ENCODE results near the gene PHAF1. TPM values are rescaled to one million over a fixed set of nuclear protein-coding genes. Genes with fewer than 3 reads are reported as not detected.
A peak's percentile ranks its signal among the peaks of the same experiment; 100 is the strongest.

The PHAF1 gene
- total and polyA plus RNA-seq, 2 of the 13 experiments (the other 11 are each of a cell fraction or from before 2014, with no cell fraction given) = 48.3 to 174 TPM

DNA sequence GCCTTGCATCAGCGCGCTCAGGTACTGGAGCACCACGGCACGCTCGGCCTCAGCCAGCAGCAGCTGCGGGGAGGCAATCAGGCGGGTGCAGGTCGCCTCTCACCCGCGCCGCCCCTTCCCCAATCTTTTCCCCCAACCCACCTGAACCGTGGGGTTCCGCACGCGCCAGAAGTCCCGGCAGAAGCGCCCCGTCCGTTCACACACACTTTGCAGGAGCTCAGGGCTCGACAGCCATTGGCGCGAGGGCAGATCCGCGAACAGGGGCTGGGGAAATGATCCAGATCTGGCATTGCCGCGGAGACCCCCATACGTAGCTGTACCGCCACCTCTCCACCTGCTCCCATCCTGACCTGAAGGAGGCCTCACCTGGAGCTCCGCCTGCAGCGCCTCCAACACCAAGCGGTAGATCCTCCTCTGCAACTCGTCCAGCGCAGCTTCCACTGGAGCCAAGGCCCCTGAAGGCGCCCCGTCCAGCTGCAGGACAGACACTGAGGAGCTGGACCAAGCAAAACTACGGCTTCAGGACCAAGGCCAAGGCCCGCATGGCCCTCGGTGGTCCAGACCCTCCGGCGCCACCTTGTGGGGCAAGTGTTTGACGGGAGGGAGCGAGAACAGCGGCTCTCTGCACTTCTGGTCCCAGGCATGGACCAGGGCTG is 75.4 kb downstream of the PHAF1 start (continued):
- TF ChIP-seq, protein P1, sequence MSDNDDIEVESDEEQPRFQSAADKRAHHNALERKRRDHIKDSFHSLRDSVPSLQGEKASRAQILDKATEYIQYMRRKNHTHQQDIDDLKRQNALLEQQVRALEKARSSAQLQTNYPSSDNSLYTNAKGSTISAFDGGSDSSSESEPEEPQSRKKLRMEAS (IDR thresholded peaks at IDR 0.05) = peak; percentile 90
- TF ChIP-seq ATAD3A (CRISPR knock-in tag; IDR thresholded peaks at IDR 0.05) (peak; percentile 88), PAF1 (CRISPR knock-in tag; IDR thresholded peaks at IDR 0.05) (no peak), ZNF563 (CRISPR knock-in tag; IDR thresholded peaks at IDR 0.05) (peak; percentile 70; the same call in 1 of the 2 replicates), ZNF235 (CRISPR knock-in tag; IDR thresholded peaks at IDR 0.05; ENCODE audit: borderline replicate concordance) (peak; percentile 97), SNAPC2 (CRISPR knock-in tag; IDR thresholded peaks at IDR 0.05) (0 out of 2 replicates have a peak, but pooled peaks have one; percentile 27), ZNF543 (CRISPR knock-in tag; IDR thresholded peaks at IDR 0.05) (no peak), ZNF138 (CRISPR knock-in tag; IDR thresholded peaks at IDR 0.05; ENCODE audit: low read depth) (peak; percentile 97), NFE2L2 (IDR thresholded peaks at IDR 0.05; ENCODE audit: low read length) (no peak), GLI4 (CRISPR knock-in tag; IDR thresholded peaks at IDR 0.05; ENCODE audit: borderline replicate concordance) (no peak), SAFB2 (CRISPR knock-in tag; IDR thresholded peaks at IDR 0.05; ENCODE audit: borderline replicate concordance, low read depth) (no peak; the same call in 1 of the 2 replicates), RFXAP (CRISPR knock-in tag; IDR thresholded peaks at IDR 0.05; ENCODE audit: borderline replicate concordance) (peak; percentile 81; the same call in 1 of the 2 replicates), ZNF512 (CRISPR knock-in tag; IDR thresholded peaks at IDR 0.05) (no peak), YEATS2 (CRISPR knock-in tag; IDR thresholded peaks at IDR 0.05; ENCODE audit: borderline replicate concordance) (peak; percentile 87; the same call in 1 of the 2 replicates), TCF7 (IDR thresholded peaks at IDR 0.05; ENCODE audit: low read depth) (no peak), POLR2AphosphoS5 (IDR thresholded peaks at IDR 0.05; ENCODE audit: low read depth, low read length) (no peak), CREM (IDR thresholded peaks at IDR 0.05) (no peak), CREM (CRISPR knock-in tag; IDR thresholded peaks at IDR 0.05) (no peak), SRSF4 (IDR thresholded peaks at IDR 0.05; ENCODE audit: low read depth, low read length, poor library complexity, severe bottlenecking) (no peak), MIER2 (CRISPR knock-in tag; IDR thresholded peaks at IDR 0.05) (peak; percentile 100), ZNF83 (CRISPR knock-in tag; IDR thresholded peaks at IDR 0.05; ENCODE audit: borderline replicate concordance) (peak; percentile 86), ZFP37 (CRISPR knock-in tag; IDR thresholded peaks at IDR 0.05; ENCODE audit: borderline replicate concordance) (peak; percentile 52; the same call in 1 of the 2 replicates), MAFK (conservative IDR thresholded peaks at IDR 0.05 in 1 of 2, IDR thresholded peaks at IDR 0.05 in 1 of 2; ENCODE audit: low read length in 2 of 2) (no peak), YEATS4 (CRISPR knock-in tag; IDR thresholded peaks at IDR 0.05; ENCODE audit: borderline replicate concordance) (peak; percentile 54; the same call in 1 of the 2 replicates), ZFP41 (CRISPR knock-in tag; IDR thresholded peaks at IDR 0.05; ENCODE audit: borderline replicate concordance) (0 out of 2 replicates have a peak, but pooled peaks have one; percentile 27), KDM5A (IDR thresholded peaks at IDR 0.05; ENCODE audit: borderline replicate concordance, low read length) (no peak), REXO4 (CRISPR knock-in tag; IDR thresholded peaks at IDR 0.05; ENCODE audit: borderline replicate concordance) (no peak), JUNB (CRISPR knock-in tag; IDR thresholded peaks at IDR 0.05; ENCODE audit: borderline replicate concordance) (no peak), ZNF180 (CRISPR knock-in tag; IDR thresholded peaks at IDR 0.05; ENCODE audit: borderline replicate concordance, low read depth) (peak; percentile 83; the same call in 1 of the 2 replicates), ZNF354B (CRISPR knock-in tag; IDR thresholded peaks at IDR 0.05) (no peak)
- TF ChIP-seq, protein P2, sequence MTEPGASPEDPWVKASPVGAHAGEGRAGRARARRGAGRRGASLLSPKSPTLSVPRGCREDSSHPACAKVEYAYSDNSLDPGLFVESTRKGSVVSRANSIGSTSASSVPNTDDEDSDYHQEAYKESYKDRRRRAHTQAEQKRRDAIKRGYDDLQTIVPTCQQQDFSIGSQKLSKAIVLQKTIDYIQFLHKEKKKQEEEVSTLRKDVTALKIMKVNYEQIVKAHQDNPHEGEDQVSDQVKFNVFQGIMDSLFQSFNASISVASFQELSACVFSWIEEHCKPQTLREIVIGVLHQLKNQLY (CRISPR knock-in tag; IDR thresholded peaks at IDR 0.05) = peak; percentile 74

All from HepG2 (cell line).